22Rv1 (cell line): ENCODE results near the gene PCDHB15.

Experiments
- ZFX ChIP-seq: fragments of 450-650 bp; IDR thresholded peaks from 2 replicates; pipeline ENCODE4 v1.6.1; 2017; ENCODE audit warnings: antibody characterized with exemption, borderline replicate concordance
- TF ChIP-seq, protein P1 (sequence below): fragments of 450-650 bp; IDR thresholded peaks from 2 replicates; pipeline ENCODE4 v1.5.1; 2017; ENCODE audit warnings: mild to moderate bottlenecking

DNA sequence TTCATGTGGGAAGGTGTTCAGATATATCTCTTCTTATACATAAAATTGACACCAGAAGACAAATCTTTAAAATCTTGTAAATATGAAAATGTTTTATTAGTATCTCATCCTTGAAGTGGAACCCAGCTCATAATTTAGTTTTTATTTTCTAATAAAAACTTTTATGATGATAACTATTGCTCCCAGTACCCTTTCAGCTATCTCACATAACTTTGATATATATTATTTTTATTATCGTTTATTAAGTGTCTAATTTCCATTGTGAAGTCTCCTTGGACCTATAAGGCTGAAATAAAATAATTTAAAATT is 16.0 kb downstream of the PCDHB15 start:
- TF ChIP-seq, protein P1, sequence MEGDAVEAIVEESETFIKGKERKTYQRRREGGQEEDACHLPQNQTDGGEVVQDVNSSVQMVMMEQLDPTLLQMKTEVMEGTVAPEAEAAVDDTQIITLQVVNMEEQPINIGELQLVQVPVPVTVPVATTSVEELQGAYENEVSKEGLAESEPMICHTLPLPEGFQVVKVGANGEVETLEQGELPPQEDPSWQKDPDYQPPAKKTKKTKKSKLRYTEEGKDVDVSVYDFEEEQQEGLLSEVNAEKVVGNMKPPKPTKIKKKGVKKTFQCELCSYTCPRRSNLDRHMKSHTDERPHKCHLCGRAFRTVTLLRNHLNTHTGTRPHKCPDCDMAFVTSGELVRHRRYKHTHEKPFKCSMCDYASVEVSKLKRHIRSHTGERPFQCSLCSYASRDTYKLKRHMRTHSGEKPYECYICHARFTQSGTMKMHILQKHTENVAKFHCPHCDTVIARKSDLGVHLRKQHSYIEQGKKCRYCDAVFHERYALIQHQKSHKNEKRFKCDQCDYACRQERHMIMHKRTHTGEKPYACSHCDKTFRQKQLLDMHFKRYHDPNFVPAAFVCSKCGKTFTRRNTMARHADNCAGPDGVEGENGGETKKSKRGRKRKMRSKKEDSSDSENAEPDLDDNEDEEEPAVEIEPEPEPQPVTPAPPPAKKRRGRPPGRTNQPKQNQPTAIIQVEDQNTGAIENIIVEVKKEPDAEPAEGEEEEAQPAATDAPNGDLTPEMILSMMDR = no peak
- no peak for TF ChIP-seq ZFX
